Measurements from ENCODE around the gene DNAL4. TPM values are rescaled to one million over a fixed set of nuclear protein-coding genes. Genes with fewer than 3 reads are reported as not detected.
A peak's percentile ranks its signal among the peaks of the same experiment; 100 is the strongest.

The DNAL4 gene
- total RNA-seq, 6 experiments from 2014 or later = 8.6 to 11.5 (median 9.8) TPM

DNA sequence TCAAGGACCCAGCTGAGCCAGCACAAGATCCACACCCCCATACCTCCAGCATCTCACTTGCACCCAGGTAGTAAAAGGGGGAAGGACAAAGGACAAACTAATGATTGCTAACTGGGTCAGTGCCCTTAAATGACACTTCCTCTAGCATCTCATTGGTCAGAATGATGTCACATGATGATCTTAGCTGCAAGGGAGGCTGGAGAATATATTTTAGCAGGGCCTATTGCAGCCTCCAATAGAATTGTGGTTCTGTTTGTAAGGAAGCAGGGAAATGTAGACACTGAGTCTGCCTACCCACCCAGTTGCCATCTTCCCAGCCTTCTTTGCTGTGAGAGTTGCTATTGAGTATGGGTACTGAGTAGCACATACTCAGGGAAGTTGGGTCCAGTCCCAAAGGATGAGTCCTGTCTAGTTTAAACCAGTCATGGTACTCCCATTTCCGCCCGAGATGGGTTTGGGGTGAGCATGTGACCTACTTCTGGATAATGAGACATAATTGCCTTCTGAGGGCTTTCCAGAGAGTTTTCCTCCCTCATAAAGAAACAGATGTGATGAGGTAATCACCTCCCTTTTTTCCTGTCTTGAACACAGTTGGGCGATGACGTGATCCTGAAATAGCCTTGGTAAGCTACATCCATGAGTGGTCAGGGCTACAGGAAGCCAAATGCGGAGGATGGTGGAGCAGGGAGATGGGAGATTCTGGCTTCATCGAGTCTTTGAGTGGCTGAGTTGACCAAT lies 5.5 kb upstream of the DNAL4 start:
- Mint-ChIP-seq H3K36me3 (ENCODE audit: low read depth) (no peaks in the 10 kb centered on the region; the same call in 1 of the 2 replicates), H3K27me3 (ENCODE audit: insufficient read depth) (peaks cover 6% of the 10 kb centered on the region), H3K4me3 (no peak overlapping the region), H3K9me3 (no peaks in the 10 kb centered on the region), H3K4me1 (ENCODE audit: low read depth) (peaks cover 45% of the 10 kb centered on the region), H3K27ac (no peak overlapping the region)
- TF ChIP-seq, protein P1, sequence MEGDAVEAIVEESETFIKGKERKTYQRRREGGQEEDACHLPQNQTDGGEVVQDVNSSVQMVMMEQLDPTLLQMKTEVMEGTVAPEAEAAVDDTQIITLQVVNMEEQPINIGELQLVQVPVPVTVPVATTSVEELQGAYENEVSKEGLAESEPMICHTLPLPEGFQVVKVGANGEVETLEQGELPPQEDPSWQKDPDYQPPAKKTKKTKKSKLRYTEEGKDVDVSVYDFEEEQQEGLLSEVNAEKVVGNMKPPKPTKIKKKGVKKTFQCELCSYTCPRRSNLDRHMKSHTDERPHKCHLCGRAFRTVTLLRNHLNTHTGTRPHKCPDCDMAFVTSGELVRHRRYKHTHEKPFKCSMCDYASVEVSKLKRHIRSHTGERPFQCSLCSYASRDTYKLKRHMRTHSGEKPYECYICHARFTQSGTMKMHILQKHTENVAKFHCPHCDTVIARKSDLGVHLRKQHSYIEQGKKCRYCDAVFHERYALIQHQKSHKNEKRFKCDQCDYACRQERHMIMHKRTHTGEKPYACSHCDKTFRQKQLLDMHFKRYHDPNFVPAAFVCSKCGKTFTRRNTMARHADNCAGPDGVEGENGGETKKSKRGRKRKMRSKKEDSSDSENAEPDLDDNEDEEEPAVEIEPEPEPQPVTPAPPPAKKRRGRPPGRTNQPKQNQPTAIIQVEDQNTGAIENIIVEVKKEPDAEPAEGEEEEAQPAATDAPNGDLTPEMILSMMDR (IDR thresholded peaks at IDR 0.05) = no peak
- peak; percentile 5 for DNase-seq

DNA sequence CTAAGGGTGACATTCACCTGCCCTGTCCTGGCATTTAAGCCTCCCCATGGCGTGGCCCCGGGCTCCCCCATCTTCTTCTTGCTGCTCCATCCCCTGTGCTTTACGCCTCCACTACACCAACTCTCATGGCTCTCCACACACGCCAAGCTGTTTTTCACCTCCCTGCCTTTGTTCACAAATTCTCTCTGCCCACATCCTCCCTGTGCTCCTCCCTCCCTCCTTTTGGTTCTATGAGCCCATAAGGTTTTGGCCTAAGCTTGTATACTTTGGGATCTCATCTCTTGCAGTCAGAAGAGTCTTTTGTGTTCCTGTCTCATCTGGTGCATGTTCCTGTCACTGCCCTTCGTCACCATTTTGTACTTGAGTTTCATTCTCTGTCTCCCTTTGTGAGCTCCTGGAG lies 4.6 kb upstream of the DNAL4 start:
- no peaks in the 10 kb centered on the region for H3K9me3 Mint-ChIP-seq
- H3K4me3 Mint-ChIP-seq = no peak overlapping the region
- TF ChIP-seq, protein P1 (IDR thresholded peaks at IDR 0.05) = no peak
- no peaks in the 10 kb centered on the region; the same call in 1 of the 2 replicates for H3K36me3 Mint-ChIP-seq (ENCODE audit: low read depth)
- H3K4me1 Mint-ChIP-seq (ENCODE audit: low read depth) = peaks cover 43% of the 10 kb centered on the region
- H3K27ac Mint-ChIP-seq = no peak overlapping the region
- no peak for DNase-seq
- peaks cover 3% of the 10 kb centered on the region for H3K27me3 Mint-ChIP-seq (ENCODE audit: insufficient read depth)

DNA sequence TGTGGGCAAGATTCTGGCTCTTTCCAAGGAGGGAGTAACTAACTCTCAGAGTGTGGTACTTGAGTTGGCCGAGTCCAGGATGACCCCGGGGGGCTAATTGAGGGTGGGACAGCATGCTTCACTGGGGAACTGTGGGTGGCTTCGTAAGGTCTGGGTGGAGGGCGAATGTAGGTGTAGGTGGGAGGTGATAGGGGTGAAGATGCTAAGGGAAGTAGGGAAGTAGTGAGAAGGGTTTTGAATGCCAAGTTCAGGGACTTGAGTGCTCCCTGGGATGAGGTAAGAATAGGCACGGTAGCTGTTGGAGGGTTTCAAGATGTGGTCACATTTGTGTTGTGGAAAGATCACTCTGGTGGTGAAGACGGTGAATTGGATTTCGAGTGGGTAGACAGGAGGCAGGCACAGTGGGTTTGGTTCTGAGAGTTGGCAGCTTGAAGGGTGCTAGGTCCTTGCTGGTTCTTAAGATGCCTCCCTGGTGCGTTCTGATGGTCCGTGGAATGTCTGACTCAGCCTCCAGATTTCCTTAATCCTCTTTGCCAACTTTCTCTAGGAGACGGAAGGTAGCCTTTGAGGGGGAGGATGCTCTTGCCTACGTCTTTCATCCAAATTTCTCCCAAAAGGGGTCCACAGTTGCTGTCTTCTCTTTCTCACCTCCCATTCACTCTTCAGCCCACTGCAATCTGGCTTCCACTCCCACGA lies 2.5 kb upstream of the DNAL4 start:
- peaks cover 34% of the 10 kb centered on the region for H3K4me1 Mint-ChIP-seq (ENCODE audit: low read depth)
- TF ChIP-seq, protein P1 (IDR thresholded peaks at IDR 0.05) = no peak
- peaks cover 5% of the 10 kb centered on the region; the same call in 1 of the 2 replicates for H3K36me3 Mint-ChIP-seq (ENCODE audit: low read depth)
- peak; percentile 11 for DNase-seq
- H3K4me3 Mint-ChIP-seq = no peak overlapping the region
- H3K27ac Mint-ChIP-seq = no peak overlapping the region
- no peaks in the 10 kb centered on the region for H3K9me3 Mint-ChIP-seq
- H3K27me3 Mint-ChIP-seq (ENCODE audit: insufficient read depth) = peaks cover 3% of the 10 kb centered on the region

DNA sequence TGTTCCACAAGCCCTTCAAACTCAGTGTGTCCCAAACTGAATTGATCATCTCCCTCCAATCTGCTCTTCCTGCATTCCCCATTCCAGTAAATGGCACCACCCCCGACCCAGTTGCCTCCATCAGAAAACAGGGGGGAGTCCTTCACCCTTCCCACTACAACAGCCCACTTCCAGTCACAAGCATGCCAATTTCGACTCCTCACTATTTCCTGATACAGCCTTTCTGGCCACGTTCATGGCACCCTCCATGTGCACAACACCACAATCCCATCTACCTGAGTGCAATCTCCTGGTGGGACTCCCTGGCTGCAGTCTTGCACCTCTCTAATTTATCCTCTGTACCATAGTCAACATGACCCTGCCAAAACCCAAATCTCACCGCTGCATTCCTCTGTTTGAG lies 1.6 kb upstream of the DNAL4 start:
- H3K36me3 Mint-ChIP-seq (ENCODE audit: low read depth) = peaks cover 5% of the 10 kb centered on the region; the same call in 1 of the 2 replicates
- no peak overlapping the region; the same call in 1 of the 2 replicates for H3K4me3 Mint-ChIP-seq
- TF ChIP-seq, protein P1 (IDR thresholded peaks at IDR 0.05) = no peak
- H3K27ac Mint-ChIP-seq = no peak overlapping the region
- no peak for DNase-seq
- H3K27me3 Mint-ChIP-seq (ENCODE audit: insufficient read depth) = peaks cover 3% of the 10 kb centered on the region
- no peaks in the 10 kb centered on the region for H3K9me3 Mint-ChIP-seq
- peaks cover 34% of the 10 kb centered on the region for H3K4me1 Mint-ChIP-seq (ENCODE audit: low read depth)

DNA sequence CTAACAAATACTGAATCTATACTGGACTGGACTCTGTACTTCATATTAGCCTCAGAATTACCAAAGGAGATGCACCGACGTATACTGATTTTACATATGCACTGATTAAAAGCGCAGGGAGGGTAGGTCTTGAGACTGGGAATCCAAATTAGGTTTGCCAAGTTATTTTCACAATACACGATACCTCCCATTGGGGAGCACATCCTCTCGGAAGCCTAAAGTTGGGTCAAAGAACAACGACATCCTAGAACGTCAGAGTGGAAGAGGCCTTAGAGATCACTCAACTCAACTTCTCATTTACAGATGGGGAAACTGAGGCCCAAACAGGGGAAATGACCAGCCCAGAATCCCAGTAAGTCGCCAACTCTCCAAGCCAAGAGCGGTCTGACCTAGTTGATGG lies 626 bp downstream of the DNAL4 start:
- Mint-ChIP-seq H3K4me3 (peak overlapping the region; percentile 95), H3K36me3 (ENCODE audit: low read depth) (peaks cover 6% of the 10 kb centered on the region; the same call in 1 of the 2 replicates), H3K27ac (peak overlapping the region; percentile 89), H3K27me3 (ENCODE audit: insufficient read depth) (peaks cover under 1% of the 10 kb centered on the region), H3K4me1 (ENCODE audit: low read depth) (peaks cover 34% of the 10 kb centered on the region), H3K9me3 (no peaks in the 10 kb centered on the region)
- TF ChIP-seq, protein P1 (IDR thresholded peaks at IDR 0.05) = no peak
- no peak for DNase-seq

Data from HFFc6 (cell line).